Astrocyte (in vitro differentiated cells and primary cell): ENCODE results near the gene RPRD1B. TPM values are rescaled to one million over a fixed set of nuclear protein-coding genes. Genes with fewer than 3 reads are reported as not detected.

Source experiments
- DNase-seq: peaks from one replicate; pipeline ENCODE4 v3.0.0-alpha.2; 2010; ENCODE audit warnings: low read depth
- FAIRE-seq: peaks from 2 replicates; lab custom pipeline; 2011; peaks lifted over from hg19 to GRCh38; lab: Jason Lieb, UNC
- H2AFZ ChIP-seq: 2 replicates; pipeline ENCODE4 v1.6.0; 2012; ENCODE audit warnings: low read depth, low read length, inconsistent platforms
- H3K27ac ChIP-seq: 2 replicates; pipeline ENCODE4 v1.5.1; 2011; ENCODE audit warnings: low read depth, low read length, inconsistent platforms
- H3K27me3 ChIP-seq: 2 replicates; pipeline ENCODE4 v1.6.0; 2011; ENCODE audit warnings: low read length, inconsistent platforms; ENCODE audit not compliant: insufficient read depth
- H3K36me3 ChIP-seq: 2 replicates; pipeline ENCODE4 v1.5.1; 2011; ENCODE audit warnings: low read length, inconsistent platforms; ENCODE audit not compliant: insufficient read depth
- H3K4me1 ChIP-seq: 2 replicates; pipeline ENCODE4 v1.5.1; 2011; ENCODE audit warnings: low read length, inconsistent platforms; ENCODE audit not compliant: insufficient read depth
- H3K4me2 ChIP-seq: 2 replicates; pipeline ENCODE4 v1.6.0; 2012; ENCODE audit warnings: low read length, inconsistent platforms
- H3K4me3 ChIP-seq: 2 replicates; pipeline ENCODE4 v1.5.1; 2011; ENCODE audit warnings: low read depth, mild to moderate bottlenecking, low read length, inconsistent platforms; ENCODE audit not compliant: insufficient read depth
- H3K79me2 ChIP-seq: 2 replicates; pipeline ENCODE4 v1.6.0; 2012; ENCODE audit warnings: mild to moderate bottlenecking, low read length, inconsistent platforms; ENCODE audit not compliant: insufficient read depth
- H3K9ac ChIP-seq: 2 replicates; pipeline ENCODE4 v1.6.0; 2012; ENCODE audit warnings: mild to moderate bottlenecking, low read length, inconsistent platforms
- H3K9me3 ChIP-seq: 2 replicates; pipeline ENCODE4 v1.5.1; 2012; ENCODE audit warnings: low read depth, mild to moderate bottlenecking, low read length, inconsistent platforms; ENCODE audit not compliant: insufficient read depth
- H4K20me1 ChIP-seq: 2 replicates; pipeline ENCODE4 v1.6.0; 2012; ENCODE audit warnings: low read length, inconsistent platforms; ENCODE audit not compliant: insufficient read depth
- H3K27ac Mint-ChIP-seq: one replicate; pipeline ENCODE4 v1.8.0; 2021; ENCODE audit warnings: mild to moderate bottlenecking, mixed read lengths; ENCODE audit not compliant: unreplicated experiment
- H3K27me3 Mint-ChIP-seq: one replicate; pipeline ENCODE4 v1.8.0; 2021; ENCODE audit warnings: low read depth, mixed read lengths; ENCODE audit not compliant: unreplicated experiment
- H3K36me3 Mint-ChIP-seq: one replicate; pipeline ENCODE4 v1.8.0; 2021; ENCODE audit warnings: low read depth, mixed read lengths; ENCODE audit not compliant: unreplicated experiment
- H3K4me1 Mint-ChIP-seq: one replicate; pipeline ENCODE4 v1.8.0; 2021; ENCODE audit warnings: low read depth, mixed read lengths; ENCODE audit not compliant: unreplicated experiment
- H3K4me3 Mint-ChIP-seq: one replicate; pipeline ENCODE4 v1.8.0; 2021; ENCODE audit warnings: mild to moderate bottlenecking, moderate library complexity, mixed read lengths; ENCODE audit not compliant: unreplicated experiment
- H3K9me3 Mint-ChIP-seq: one replicate; pipeline ENCODE4 v1.8.0; 2021; ENCODE audit warnings: mild to moderate bottlenecking, mixed read lengths; ENCODE audit not compliant: unreplicated experiment
- EZH2 ChIP-seq: IDR thresholded peaks from 2 replicates; pipeline ENCODE4 v1.6.1; 2012; ENCODE audit warnings: mild to moderate bottlenecking, low read length, inconsistent platforms; ENCODE audit not compliant: insufficient read depth
- total RNA-seq: library from RNA; stranded (reverse); gene quantifications from 2 replicates; pipeline ENCODE4 v1.2.1, GENCODE V29; 2021
- TF ChIP-seq, protein P1 (sequence below): IDR thresholded peaks from 2 replicates; pipeline ENCODE4 v1.5.1; 2011; ENCODE audit warnings: low read depth, mild to moderate bottlenecking, inconsistent platforms, low read length, moderate library complexity; ENCODE audit not compliant: insufficient read depth

RPRD1B gene
- total RNA-seq, 1 donor from 2014 or later: 20.7 TPM

DNA sequence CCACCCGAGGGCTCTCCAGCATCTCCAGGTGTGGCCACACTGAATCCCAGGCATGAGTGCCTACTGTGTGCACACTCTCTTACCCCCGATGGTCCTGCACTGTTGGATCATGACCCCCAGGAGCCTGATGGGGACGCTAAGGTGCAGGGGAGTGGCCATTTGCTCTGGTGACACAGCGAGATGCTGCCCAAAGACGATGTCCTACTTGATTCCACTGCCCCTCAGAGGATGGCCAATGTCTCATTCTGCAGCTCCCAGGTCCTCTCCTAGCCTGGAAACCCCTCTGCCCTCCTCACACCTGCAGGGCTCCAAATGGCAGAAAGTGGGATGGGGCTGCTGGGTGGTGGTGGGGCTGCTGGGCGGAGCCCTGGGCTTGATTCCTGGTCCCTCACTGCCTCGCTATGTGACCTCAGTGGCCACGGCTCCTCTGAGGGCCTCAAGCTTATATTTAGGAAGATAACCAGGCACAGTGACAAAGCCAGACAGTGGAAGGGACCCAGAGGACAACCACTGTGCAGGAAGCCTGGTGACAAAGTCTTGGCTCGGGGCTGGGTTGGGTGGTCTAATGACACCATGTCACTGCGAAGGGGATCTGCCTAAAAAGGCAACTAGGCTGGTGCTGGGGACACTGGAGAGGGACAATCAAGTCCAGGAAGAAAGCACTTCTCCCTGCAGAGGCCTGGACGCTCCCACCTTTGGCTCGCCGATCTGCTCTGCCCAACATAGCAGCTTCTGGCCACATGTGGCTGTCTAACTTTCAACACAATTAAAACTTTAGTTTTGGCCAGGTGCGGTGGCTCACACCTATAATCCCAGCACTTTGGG, 103.1 kb downstream of the RPRD1B start:
- DNase-seq (no peak), FAIRE-seq (no peak)
- H3K4me1 ChIP-seq: peaks cover 29% of the 10 kb centered on the region
- H3K79me2 ChIP-seq: no peaks in the 10 kb centered on the region
- no peak overlapping the region for H3K27ac ChIP-seq
- H3K9ac ChIP-seq: no peak overlapping the region
- Mint-ChIP-seq H3K4me3 (no peak overlapping the region), H3K36me3 (peaks cover 11% of the 10 kb centered on the region), H3K27me3 (no peaks in the 10 kb centered on the region), H3K4me1 (peaks cover 23% of the 10 kb centered on the region), H3K9me3 (peaks cover 5% of the 10 kb centered on the region), H3K27ac (no peak overlapping the region)
- no peaks in the 10 kb centered on the region for H4K20me1 ChIP-seq
- TF ChIP-seq, protein P1, sequence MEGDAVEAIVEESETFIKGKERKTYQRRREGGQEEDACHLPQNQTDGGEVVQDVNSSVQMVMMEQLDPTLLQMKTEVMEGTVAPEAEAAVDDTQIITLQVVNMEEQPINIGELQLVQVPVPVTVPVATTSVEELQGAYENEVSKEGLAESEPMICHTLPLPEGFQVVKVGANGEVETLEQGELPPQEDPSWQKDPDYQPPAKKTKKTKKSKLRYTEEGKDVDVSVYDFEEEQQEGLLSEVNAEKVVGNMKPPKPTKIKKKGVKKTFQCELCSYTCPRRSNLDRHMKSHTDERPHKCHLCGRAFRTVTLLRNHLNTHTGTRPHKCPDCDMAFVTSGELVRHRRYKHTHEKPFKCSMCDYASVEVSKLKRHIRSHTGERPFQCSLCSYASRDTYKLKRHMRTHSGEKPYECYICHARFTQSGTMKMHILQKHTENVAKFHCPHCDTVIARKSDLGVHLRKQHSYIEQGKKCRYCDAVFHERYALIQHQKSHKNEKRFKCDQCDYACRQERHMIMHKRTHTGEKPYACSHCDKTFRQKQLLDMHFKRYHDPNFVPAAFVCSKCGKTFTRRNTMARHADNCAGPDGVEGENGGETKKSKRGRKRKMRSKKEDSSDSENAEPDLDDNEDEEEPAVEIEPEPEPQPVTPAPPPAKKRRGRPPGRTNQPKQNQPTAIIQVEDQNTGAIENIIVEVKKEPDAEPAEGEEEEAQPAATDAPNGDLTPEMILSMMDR: no peak
- TF ChIP-seq EZH2: no peak
- H3K4me2 ChIP-seq: no peak overlapping the region
- peaks cover 34% of the 10 kb centered on the region for H3K36me3 ChIP-seq
- H3K9me3 ChIP-seq: no peaks in the 10 kb centered on the region
- H2AFZ ChIP-seq: no peak overlapping the region
- no peaks in the 10 kb centered on the region for H3K27me3 ChIP-seq
- no peak overlapping the region for H3K4me3 ChIP-seq

DNA sequence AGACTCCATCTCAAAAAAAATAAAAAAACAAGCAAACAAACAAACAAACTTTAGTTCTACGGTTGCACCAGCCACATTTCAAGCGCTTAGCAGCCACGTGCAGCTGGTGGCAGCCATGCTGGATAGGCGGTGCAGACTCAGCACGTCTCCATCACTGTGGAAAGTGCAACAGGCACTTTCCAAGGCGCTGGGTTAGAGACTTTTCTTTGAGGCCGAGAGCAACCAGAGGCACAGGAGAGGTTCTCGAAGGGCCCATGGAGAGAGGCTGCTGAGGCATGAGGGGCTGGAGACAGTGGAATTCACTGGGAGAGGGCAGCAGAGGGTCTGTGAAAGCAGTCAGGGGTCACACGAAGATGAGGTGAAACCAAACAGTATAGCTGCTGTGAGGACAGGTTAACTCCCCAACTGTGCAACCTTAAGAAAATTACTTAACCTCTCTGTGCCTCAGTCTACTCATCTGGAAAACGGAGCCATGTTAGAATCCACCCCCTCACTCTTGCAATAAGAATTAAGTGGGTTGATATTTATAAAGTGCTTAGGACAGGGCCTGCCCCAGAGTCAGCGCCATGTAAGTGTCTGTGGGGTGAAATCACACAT, 104.0 kb downstream of the RPRD1B start:
- no peak for FAIRE-seq
- no peaks in the 10 kb centered on the region for H3K79me2 ChIP-seq
- H3K9me3 ChIP-seq: no peaks in the 10 kb centered on the region
- no peak overlapping the region for H3K9ac ChIP-seq
- peaks cover 34% of the 10 kb centered on the region for H3K36me3 ChIP-seq
- Mint-ChIP-seq H3K36me3 (peaks cover 11% of the 10 kb centered on the region), H3K9me3 (peaks cover 5% of the 10 kb centered on the region), H3K4me1 (peaks cover 27% of the 10 kb centered on the region), H3K27ac (no peak overlapping the region), H3K27me3 (no peaks in the 10 kb centered on the region), H3K4me3 (no peak overlapping the region)
- H3K27ac ChIP-seq: no peak overlapping the region
- no peaks in the 10 kb centered on the region for H3K27me3 ChIP-seq
- TF ChIP-seq EZH2: no peak
- TF ChIP-seq, protein P1: no peak
- peaks cover 29% of the 10 kb centered on the region for H3K4me1 ChIP-seq
- no peak overlapping the region for H3K4me2 ChIP-seq
- DNase-seq: no peak
- H3K4me3 ChIP-seq: no peak overlapping the region
- no peaks in the 10 kb centered on the region for H4K20me1 ChIP-seq
- no peak overlapping the region for H2AFZ ChIP-seq
